RWPE2 (cell line): ENCODE measurements around the gene SLC35F4.
"Not testable (repeated sequence)": the region's sequence is repeated elsewhere in the genome, so short reads cannot be mapped to it uniquely, and the experiment has no call there.

ENCODE experiments used
- ATAC-seq: fragments of 200-7000 bp; cut with Tn5 transposase; 3 replicates; pipeline ENCODE4 v1.9.1; 2021; ENCODE audit warnings: low read depth
- DNase-seq: peaks from one replicate; pipeline ENCODE4 v3.0.0-alpha.2; 2020; ENCODE audit warnings: low spot score
- H3K27ac ChIP-seq: fragments of 450-650 bp; 2 replicates; pipeline ENCODE4 v1.5.1; 2017; ENCODE audit warnings: mild to moderate bottlenecking; ENCODE audit not compliant: poor library complexity, severe bottlenecking
- H3K27me3 ChIP-seq: fragments of 250-450 bp; sonication (Bioruptor Pico); 2 replicates; pipeline ENCODE4 v1.5.1; 2021; ENCODE audit warnings: mild to moderate bottlenecking, moderate library complexity; ENCODE audit not compliant: insufficient read depth, poor library complexity, severe bottlenecking
- H3K36me3 ChIP-seq: fragments of 250-450 bp; sonication (Bioruptor Pico); 2 replicates; pipeline ENCODE4 v1.5.1; 2020; ENCODE audit warnings: low read depth, mild to moderate bottlenecking, moderate library complexity
- H3K4me1 ChIP-seq: fragments of 250-450 bp; sonication (Bioruptor Pico); 2 replicates; pipeline ENCODE4 v1.5.1; 2021; ENCODE audit warnings: mild to moderate bottlenecking, moderate library complexity; ENCODE audit not compliant: insufficient read depth, poor library complexity, severe bottlenecking
- H3K4me3 ChIP-seq: fragments of 250-450 bp; sonication (Bioruptor Pico); 2 replicates; pipeline ENCODE4 v1.5.1; 2021; ENCODE audit warnings: mild to moderate bottlenecking, moderate library complexity; ENCODE audit not compliant: severe bottlenecking
- H3K9me3 ChIP-seq: fragments of 250-450 bp; sonication (Bioruptor Pico); 2 replicates; pipeline ENCODE4 v1.5.1; 2021; ENCODE audit warnings: mild to moderate bottlenecking, moderate library complexity; ENCODE audit not compliant: severe bottlenecking
- TF ChIP-seq, protein P1 (sequence below): fragments of 450-650 bp; IDR thresholded peaks from one replicate; pipeline ENCODE4 v1.5.1; 2017; ENCODE audit warnings: mild to moderate bottlenecking, moderate library complexity; ENCODE audit not compliant: poor library complexity, severe bottlenecking

Gene SLC35F4

DNA sequence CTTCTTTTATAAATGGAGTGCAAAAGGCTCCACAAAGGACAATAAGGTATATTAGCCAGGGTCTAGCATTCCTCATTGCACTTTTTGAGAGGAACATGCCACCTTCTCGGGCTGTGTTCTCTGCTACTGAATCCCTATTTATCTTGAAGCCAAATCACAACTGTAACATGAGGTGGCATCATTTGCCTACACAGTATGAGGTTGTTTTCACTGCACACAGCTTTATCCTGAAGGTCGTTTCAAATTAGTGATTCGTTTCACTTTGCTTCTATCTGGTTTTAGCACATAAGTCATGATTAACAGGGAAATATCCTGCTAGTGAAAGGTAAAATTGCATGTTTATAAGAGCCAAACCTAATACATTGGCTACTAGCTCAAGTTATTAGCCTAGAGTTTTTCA lies 153.8 kb downstream of the SLC35F4 start:
- Histone ChIP-seq H3K27ac (no peak overlapping the region), H3K36me3 (no peaks in the 10 kb centered on the region), H3K9me3 (no peaks in the 10 kb centered on the region), H3K4me3 (no peak overlapping the region), H3K27me3 (no peaks in the 10 kb centered on the region), H3K4me1 (no peaks in the 10 kb centered on the region)
- DNase-seq (no peak), ATAC-seq (peak; percentile 64; the same call in 2 of the 3 replicates)
- TF ChIP-seq, protein P1, sequence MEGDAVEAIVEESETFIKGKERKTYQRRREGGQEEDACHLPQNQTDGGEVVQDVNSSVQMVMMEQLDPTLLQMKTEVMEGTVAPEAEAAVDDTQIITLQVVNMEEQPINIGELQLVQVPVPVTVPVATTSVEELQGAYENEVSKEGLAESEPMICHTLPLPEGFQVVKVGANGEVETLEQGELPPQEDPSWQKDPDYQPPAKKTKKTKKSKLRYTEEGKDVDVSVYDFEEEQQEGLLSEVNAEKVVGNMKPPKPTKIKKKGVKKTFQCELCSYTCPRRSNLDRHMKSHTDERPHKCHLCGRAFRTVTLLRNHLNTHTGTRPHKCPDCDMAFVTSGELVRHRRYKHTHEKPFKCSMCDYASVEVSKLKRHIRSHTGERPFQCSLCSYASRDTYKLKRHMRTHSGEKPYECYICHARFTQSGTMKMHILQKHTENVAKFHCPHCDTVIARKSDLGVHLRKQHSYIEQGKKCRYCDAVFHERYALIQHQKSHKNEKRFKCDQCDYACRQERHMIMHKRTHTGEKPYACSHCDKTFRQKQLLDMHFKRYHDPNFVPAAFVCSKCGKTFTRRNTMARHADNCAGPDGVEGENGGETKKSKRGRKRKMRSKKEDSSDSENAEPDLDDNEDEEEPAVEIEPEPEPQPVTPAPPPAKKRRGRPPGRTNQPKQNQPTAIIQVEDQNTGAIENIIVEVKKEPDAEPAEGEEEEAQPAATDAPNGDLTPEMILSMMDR: peak; percentile 47

GRCh38 chr14:57709909-57710308 lies 156.0 kb downstream of the SLC35F4 start:
- Histone ChIP-seq H3K4me1 (no peaks in the 10 kb centered on the region), H3K27ac (no peak overlapping the region), H3K27me3 (no peaks in the 10 kb centered on the region), H3K9me3 (no peaks in the 10 kb centered on the region), H3K36me3 (no peaks in the 10 kb centered on the region), H3K4me3 (no peak overlapping the region)
- TF ChIP-seq, protein P1: no peak
- no peak for ATAC-seq
- no peak for DNase-seq

- H3K36me3 ChIP-seq, H3K4me1 ChIP-seq, H3K4me3 ChIP-seq, H3K9me3 ChIP-seq, ATAC-seq, DNase-seq, H3K27me3 ChIP-seq, H3K27ac ChIP-seq: not testable (repeated sequence)
Measured at GRCh38 chr14:57709086-57709485, 156.8 kb downstream of the SLC35F4 start.

DNA sequence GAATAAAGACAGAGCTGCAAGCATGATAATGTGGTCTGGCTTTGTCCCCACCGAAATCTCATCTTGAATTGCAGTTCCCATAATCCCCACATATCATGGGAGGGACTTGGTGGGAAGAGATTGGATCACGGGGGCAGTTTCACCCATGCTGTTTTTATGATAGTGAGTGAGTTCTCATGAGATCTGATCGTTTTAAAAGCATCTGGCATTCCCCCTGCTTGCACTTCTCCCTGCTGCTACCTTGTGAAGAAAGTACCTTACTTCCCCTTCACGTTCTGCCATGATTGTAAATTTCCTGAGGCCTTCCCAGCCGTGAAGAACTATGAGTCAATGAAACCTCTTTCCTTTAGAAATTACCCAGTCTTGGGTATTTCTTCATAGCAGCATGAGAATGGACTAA lies 158.7 kb downstream of the SLC35F4 start:
- TF ChIP-seq, protein P1: no peak
- ATAC-seq (no peak), DNase-seq (no peak)
- Histone ChIP-seq H3K9me3 (no peaks in the 10 kb centered on the region), H3K4me3 (no peak overlapping the region), H3K27me3 (no peaks in the 10 kb centered on the region), H3K36me3 (no peaks in the 10 kb centered on the region), H3K27ac (no peak overlapping the region), H3K4me1 (no peaks in the 10 kb centered on the region)

- ATAC-seq (no peak), DNase-seq (no peak)
- Histone ChIP-seq H3K4me3 (no peak overlapping the region), H3K9me3 (no peaks in the 10 kb centered on the region), H3K27me3 (no peaks in the 10 kb centered on the region), H3K4me1 (no peaks in the 10 kb centered on the region), H3K27ac (no peak overlapping the region), H3K36me3 (no peaks in the 10 kb centered on the region)
- TF ChIP-seq, protein P1: no peak
Measured at GRCh38 chr14:57704763-57705162, 161.1 kb downstream of the SLC35F4 start.
